Measurements from ENCODE around the gene CLEC12A.
"Not testable (repeated sequence)": the region's sequence is repeated elsewhere in the genome, so short reads cannot be mapped to it uniquely, and the experiment has no call there.

CLEC12A gene

GRCh38 chr12:9947674-9948073, 23.5 kb upstream of the CLEC12A start:
- DNase-seq (ENCODE audit: low read depth) = no peak
- no peak overlapping the region for H3K4me3 ChIP-seq (ENCODE audit: low read depth, low read length)
- no peak for TF ChIP-seq CTCF (IDR thresholded peaks at IDR 0.05; ENCODE audit: low read depth, low read length, missing control alignments)

GRCh38 chr12:9948606-9949296, 22.5 kb upstream of the CLEC12A start:
- no peak overlapping the region for H3K4me3 ChIP-seq (ENCODE audit: low read depth, low read length)
- peak; percentile 74 for DNase-seq (ENCODE audit: low read depth)
- no peak for TF ChIP-seq CTCF (IDR thresholded peaks at IDR 0.05; ENCODE audit: low read depth, low read length, missing control alignments)

GRCh38 chr12:9951026-9951675, 20.1 kb upstream of the CLEC12A start:
- no peak for TF ChIP-seq CTCF (IDR thresholded peaks at IDR 0.05; ENCODE audit: low read depth, low read length, missing control alignments)
- H3K4me3 ChIP-seq (ENCODE audit: low read depth, low read length) = no peak overlapping the region
- DNase-seq (ENCODE audit: low read depth) = no peak

GRCh38 chr12:9952954-9953729, 18.1 kb upstream of the CLEC12A start:
- DNase-seq (ENCODE audit: low read depth) = not testable (repeated sequence)

GRCh38 chr12:9957834-9958233, 13.4 kb upstream of the CLEC12A start:
- H3K4me3 ChIP-seq (ENCODE audit: low read depth, low read length) = no peak overlapping the region
- TF ChIP-seq CTCF (IDR thresholded peaks at IDR 0.05; ENCODE audit: low read depth, low read length, missing control alignments) = no peak
- no peak for DNase-seq (ENCODE audit: low read depth)

More at GRCh38 chr12:9952954-9953729, 18.1 kb upstream of the CLEC12A start:
- not testable (repeated sequence) for H3K4me3 ChIP-seq (ENCODE audit: low read depth, low read length)

- no peak overlapping the region for H3K4me3 ChIP-seq (ENCODE audit: low read depth, low read length)
- TF ChIP-seq CTCF (IDR thresholded peaks at IDR 0.05; ENCODE audit: low read depth, low read length, missing control alignments) = no peak
- no peak for DNase-seq (ENCODE audit: low read depth)
Observed at GRCh38 chr12:9960590-9960989, 10.6 kb upstream of the CLEC12A start.

- H3K4me3 ChIP-seq (ENCODE audit: low read depth, low read length) = no peak overlapping the region
- DNase-seq (ENCODE audit: low read depth) = no peak
- no peak for TF ChIP-seq CTCF (IDR thresholded peaks at IDR 0.05; ENCODE audit: low read depth, low read length, missing control alignments)
Observed at GRCh38 chr12:9961106-9961505, 10.1 kb upstream of the CLEC12A start.
